ENCODE measurements around the gene MAGI1. TPM values are rescaled to one million over a fixed set of nuclear protein-coding genes. Genes with fewer than 3 reads are reported as not detected.

Gene MAGI1
- total RNA-seq, 6 donors from 2014 or later, result 33.0 to 72.9 (median 62.4) TPM

DNA sequence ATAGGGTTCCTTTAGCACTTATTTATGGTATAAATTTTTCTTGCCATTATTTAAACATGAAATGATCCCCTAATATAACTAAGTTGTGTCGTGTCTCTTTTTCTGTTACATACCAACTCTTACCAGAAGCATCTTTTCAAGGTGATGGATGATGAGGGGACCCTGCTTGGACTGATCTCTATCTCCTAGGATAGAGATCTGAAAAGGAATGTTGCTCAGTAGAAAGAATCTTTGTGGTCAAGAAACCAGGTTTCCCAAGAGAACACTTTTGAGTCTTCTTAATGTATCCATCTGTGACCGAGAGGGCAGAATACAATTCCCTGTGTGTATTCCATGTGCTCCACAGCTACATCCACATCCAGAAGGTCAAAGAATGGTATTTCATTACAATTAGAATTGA lies 409.7 kb downstream of the MAGI1 start:
- H3K4me1 ChIP-seq, result peaks cover 0 to 9% (median 2%) of the 10 kb centered on the region in 4 donors
- H3K9me3 ChIP-seq, result no peaks in the 10 kb centered on the region
- 94% methylated on average over 2 of the region's 2 CpGs for WGBS, 2 donors
- no peak overlapping the region for H3K27ac ChIP-seq
- no peaks in the 10 kb centered on the region for H3K36me3 ChIP-seq
- no peak overlapping the region for H3K4me3 ChIP-seq
- DNase-seq (no peak), ATAC-seq (ENCODE audit: low FRiP score in 2 of 2) (no peak)
- TF ChIP-seq, protein P1, sequence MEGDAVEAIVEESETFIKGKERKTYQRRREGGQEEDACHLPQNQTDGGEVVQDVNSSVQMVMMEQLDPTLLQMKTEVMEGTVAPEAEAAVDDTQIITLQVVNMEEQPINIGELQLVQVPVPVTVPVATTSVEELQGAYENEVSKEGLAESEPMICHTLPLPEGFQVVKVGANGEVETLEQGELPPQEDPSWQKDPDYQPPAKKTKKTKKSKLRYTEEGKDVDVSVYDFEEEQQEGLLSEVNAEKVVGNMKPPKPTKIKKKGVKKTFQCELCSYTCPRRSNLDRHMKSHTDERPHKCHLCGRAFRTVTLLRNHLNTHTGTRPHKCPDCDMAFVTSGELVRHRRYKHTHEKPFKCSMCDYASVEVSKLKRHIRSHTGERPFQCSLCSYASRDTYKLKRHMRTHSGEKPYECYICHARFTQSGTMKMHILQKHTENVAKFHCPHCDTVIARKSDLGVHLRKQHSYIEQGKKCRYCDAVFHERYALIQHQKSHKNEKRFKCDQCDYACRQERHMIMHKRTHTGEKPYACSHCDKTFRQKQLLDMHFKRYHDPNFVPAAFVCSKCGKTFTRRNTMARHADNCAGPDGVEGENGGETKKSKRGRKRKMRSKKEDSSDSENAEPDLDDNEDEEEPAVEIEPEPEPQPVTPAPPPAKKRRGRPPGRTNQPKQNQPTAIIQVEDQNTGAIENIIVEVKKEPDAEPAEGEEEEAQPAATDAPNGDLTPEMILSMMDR (IDR thresholded peaks at IDR 0.05), result no peak
- no peak for TF ChIP-seq POLR2A (IDR thresholded peaks at IDR 0.05)
- no peak for TF ChIP-seq POLR2AphosphoS5 (IDR thresholded peaks at IDR 0.05)
- no peak for TF ChIP-seq EP300 (IDR thresholded peaks at IDR 0.05)
- H3K27me3 ChIP-seq, result no peaks in the 10 kb centered on the region

GRCh38 chr3:65627062-65627461 lies 411.7 kb downstream of the MAGI1 start:
- Histone ChIP-seq H3K27me3 (no peaks in the 10 kb centered on the region), H3K4me1 (no peaks in the 10 kb centered on the region), H3K4me3 (no peak overlapping the region), H3K9me3 (no peaks in the 10 kb centered on the region), H3K36me3 (no peaks in the 10 kb centered on the region), H3K27ac (no peak overlapping the region)
- TF ChIP-seq EP300 (IDR thresholded peaks at IDR 0.05) (no peak), POLR2AphosphoS5 (IDR thresholded peaks at IDR 0.05) (no peak), POLR2A (IDR thresholded peaks at IDR 0.05) (no peak)
- TF ChIP-seq, protein P1 (IDR thresholded peaks at IDR 0.05), result no peak
- no peak for DNase-seq
- whole genome bisulfite sequencing, 2 donors, result 93 to 94% methylated on average over 3 of the region's 3 CpGs
- ATAC-seq (ENCODE audit: low FRiP score in 2 of 2), result no peak

- no peak overlapping the region for H3K27ac ChIP-seq
- no peak overlapping the region for H3K4me3 ChIP-seq
- no peaks in the 10 kb centered on the region for H3K9me3 ChIP-seq
- no peak for ATAC-seq (ENCODE audit: low FRiP score in 2 of 2)
- DNase-seq, result no peak
- H3K36me3 ChIP-seq, result no peaks in the 10 kb centered on the region
- H3K4me1 ChIP-seq, result no peaks in the 10 kb centered on the region
- TF ChIP-seq EP300 (IDR thresholded peaks at IDR 0.05), result no peak
- TF ChIP-seq, protein P1 (IDR thresholded peaks at IDR 0.05), result no peak
- TF ChIP-seq POLR2AphosphoS5 (IDR thresholded peaks at IDR 0.05), result no peak
- no peak for TF ChIP-seq POLR2A (IDR thresholded peaks at IDR 0.05)
- H3K27me3 ChIP-seq, result no peaks in the 10 kb centered on the region
- 62 to 72% methylated on average over 3 of the region's 3 CpGs for WGBS, 2 donors
Observed at GRCh38 chr3:65625305-65625704, 413.4 kb downstream of the MAGI1 start.

DNA sequence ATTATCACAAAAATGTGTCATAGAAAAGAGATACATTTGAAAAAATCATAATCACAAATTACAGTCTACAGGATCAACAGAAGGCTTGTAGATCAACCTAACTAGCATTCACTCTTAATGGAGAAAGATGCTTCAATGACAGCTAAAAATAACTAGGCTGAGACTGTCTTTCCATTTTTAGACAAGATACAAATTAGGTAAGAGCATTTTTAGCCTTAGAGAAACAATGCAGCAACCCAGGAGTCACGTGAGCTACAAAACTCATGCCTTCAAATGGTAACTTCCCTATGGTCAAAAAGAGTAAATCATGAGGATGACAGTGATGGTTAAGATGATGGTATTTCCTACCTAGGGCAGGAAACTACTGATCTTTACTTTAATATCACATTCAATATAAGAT lies 415.4 kb downstream of the MAGI1 start:
- TF ChIP-seq POLR2AphosphoS5 (IDR thresholded peaks at IDR 0.05), result no peak
- TF ChIP-seq EP300 (IDR thresholded peaks at IDR 0.05), result no peak
- TF ChIP-seq POLR2A (IDR thresholded peaks at IDR 0.05), result no peak
- TF ChIP-seq, protein P1 (IDR thresholded peaks at IDR 0.05), result no peak
- Histone ChIP-seq H3K4me1 (peaks cover 0 to 9% (median 4%) of the 10 kb centered on the region in 4 donors), H3K27me3 (no peaks in the 10 kb centered on the region), H3K9me3 (no peaks in the 10 kb centered on the region), H3K36me3 (no peaks in the 10 kb centered on the region), H3K4me3 (no peak overlapping the region), H3K27ac (no peak overlapping the region)
- DNase-seq (no peak), ATAC-seq (ENCODE audit: low FRiP score in 2 of 2) (no peak)
- WGBS, 2 donors, result 87 to 90% methylated on average over 1 of the region's 1 CpG

DNA sequence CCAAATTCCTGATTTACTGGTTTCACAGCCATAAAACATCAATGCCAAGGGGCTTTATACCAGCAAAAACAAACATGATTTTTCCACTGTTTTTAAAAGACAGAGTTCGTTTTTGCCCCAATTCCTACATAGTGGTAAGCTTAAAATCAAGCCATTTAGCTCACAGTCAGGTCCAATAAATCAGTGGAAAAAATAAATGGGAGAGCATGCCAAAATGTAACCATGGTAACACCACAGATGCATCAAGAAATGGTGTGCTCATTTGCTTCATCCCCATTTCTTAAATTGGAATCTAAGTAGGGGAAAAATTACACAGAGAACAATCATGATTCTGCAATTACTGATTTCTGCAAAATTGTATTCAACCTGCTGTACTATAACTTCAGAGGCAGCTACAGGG lies 418.8 kb downstream of the MAGI1 start:
- 69 to 71% methylated on average over 1 of the region's 1 CpG for WGBS, 2 donors
- Histone ChIP-seq H3K9me3 (no peaks in the 10 kb centered on the region), H3K27me3 (no peaks in the 10 kb centered on the region), H3K36me3 (no peaks in the 10 kb centered on the region), H3K27ac (no peak overlapping the region), H3K4me1 (peaks cover 0 to 9% (median 4%) of the 10 kb centered on the region in 4 donors), H3K4me3 (no peak overlapping the region)
- no peak for ATAC-seq (ENCODE audit: low FRiP score in 2 of 2)
- DNase-seq, result no peak
- no peak for TF ChIP-seq POLR2AphosphoS5 (IDR thresholded peaks at IDR 0.05)
